Endothelial cell of umbilical vein (primary cell): Measurements from ENCODE around the gene WNT6. TPM values are rescaled to one million over a fixed set of nuclear protein-coding genes. Genes with fewer than 3 reads are reported as not detected.

Experiments
- BruUV-seq: library from RNA; stranded (reverse); fragments of 400-500 nt; replicated peaks from 2 replicates; lab custom pipeline; 2021; lab: Mats Ljungman, UMichigan
- CTCF ChIA-PET: fragments of 300-600, 350-600 bp; sonication (Branson Sonifier 250); formaldehyde crosslinking; loops from one replicate; lab custom pipeline; 2021; ENCODE audit warnings: antibody characterized with exemption, inconsistent platforms; lab: Charles Lee
- POLR2A ChIA-PET: fragments of 300-600, 350-600 bp; sonication (Branson Sonifier 250); formaldehyde crosslinking; loops from one replicate; lab custom pipeline; 2021; ENCODE audit warnings: antibody characterized with exemption, inconsistent platforms; lab: Charles Lee
- DNase-seq: peaks from one replicate; pipeline ENCODE4 v3.0.0-alpha.2; 2011; ENCODE audit warnings: low read depth, low spot score
- FAIRE-seq: peaks from 2 replicates; lab custom pipeline; 2011; peaks lifted over from hg19 to GRCh38; lab: Jason Lieb, UNC
- H2AFZ ChIP-seq: 2 replicates; pipeline ENCODE4 v1.6.0; 2012; ENCODE audit warnings: low read depth, low read length, control low read depth, inconsistent platforms
- H3K27ac ChIP-seq: 2 replicates; pipeline ENCODE4 v1.5.1; 2011; ENCODE audit warnings: low read depth, mild to moderate bottlenecking, control low read depth, low read length, moderate library complexity; ENCODE audit not compliant: insufficient read depth
- H3K27me3 ChIP-seq, 2 experiments: 2 replicates each; pipeline versions ENCODE4 v1.6.0 to v1.6.1; 2011; ENCODE audit warnings: low read length in 2 of 2, mixed read lengths in 1 of 2; ENCODE audit not compliant: control insufficient read depth in 2 of 2, insufficient read depth in 2 of 2
- H3K36me3 ChIP-seq, 2 experiments: 2 replicates in 1 of 2; 3 replicates in 1 of 2; pipeline ENCODE4 v1.5.1; 2011; ENCODE audit warnings: low read length in 2 of 2, mild to moderate bottlenecking in 1 of 2, moderate library complexity in 1 of 2; ENCODE audit not compliant: control insufficient read depth in 2 of 2, insufficient read depth in 2 of 2; ENCODE audit errors: extremely low read depth in 1 of 2
- H3K4me1 ChIP-seq: 3 replicates; pipeline ENCODE4 v1.5.1; 2011; ENCODE audit warnings: mild to moderate bottlenecking, low read length; ENCODE audit not compliant: control insufficient read depth, insufficient read depth; ENCODE audit errors: extremely low read depth
- H3K4me2 ChIP-seq: 2 replicates; pipeline ENCODE4 v1.6.1; 2011; ENCODE audit warnings: low read length, control low read depth, mixed read lengths; ENCODE audit not compliant: insufficient read depth
- H3K4me3 ChIP-seq, 3 experiments: fragments of 200-600 bp in 1 of 3; sonication (generic), shearing (Covaris generic) in 1 of 3; replicated peaks in 1 of 3; 2 replicates each; pipeline ENCODE4 v1.5.1; 2011 to 2016; ENCODE audit warnings: control low read depth in 3 of 3, low read length in 3 of 3, mild to moderate bottlenecking in 2 of 3, inconsistent platforms in 1 of 3, low read depth in 1 of 3, moderate library complexity in 1 of 3; ENCODE audit not compliant: insufficient read depth in 1 of 3
- H3K79me2 ChIP-seq: 2 replicates; pipeline ENCODE4 v1.6.0; 2012; ENCODE audit warnings: low read length, inconsistent platforms; ENCODE audit not compliant: control insufficient read depth, insufficient read depth
- H3K9ac ChIP-seq: replicated peaks from 2 replicates; pipeline ENCODE3; 2011; ENCODE audit warnings: low read length, control low read depth; ENCODE audit not compliant: insufficient read depth; ENCODE audit errors: extremely low read depth
- H3K9me1 ChIP-seq: replicated peaks from 3 replicates; pipeline ENCODE4 v1.6.0; 2011; ENCODE audit warnings: mild to moderate bottlenecking, low read length; ENCODE audit not compliant: control insufficient read depth, insufficient read depth; ENCODE audit errors: extremely low read depth
- H3K9me3 ChIP-seq: replicated peaks from 2 replicates; pipeline ENCODE4 v1.5.1; 2012; ENCODE audit warnings: low read length, inconsistent platforms; ENCODE audit not compliant: control insufficient read depth, insufficient read depth
- H4K20me1 ChIP-seq: replicated peaks from 2 replicates; pipeline ENCODE3; 2011; ENCODE audit warnings: mild to moderate bottlenecking, low read length; ENCODE audit not compliant: control insufficient read depth, insufficient read depth; ENCODE audit errors: extremely low read depth
- EZH2 ChIP-seq: IDR thresholded peaks from 2 replicates; pipeline ENCODE4 v1.6.1; 2012; ENCODE audit warnings: borderline replicate concordance, low read depth, mild to moderate bottlenecking, moderate library complexity, low read length, inconsistent platforms; ENCODE audit not compliant: severe bottlenecking
- FOS ChIP-seq: IDR thresholded peaks from 2 replicates; pipeline ENCODE4 v1.6.1; 2011; ENCODE audit warnings: mild to moderate bottlenecking, low read length, moderate library complexity, borderline replicate concordance; ENCODE audit not compliant: insufficient read depth
- GATA2 ChIP-seq: IDR thresholded peaks from 2 replicates; pipeline ENCODE4 v1.7.0; 2011; ENCODE audit warnings: low read depth, mild to moderate bottlenecking, moderate library complexity, mixed read lengths, low read length; ENCODE audit not compliant: insufficient read length, insufficient read depth
- JUN ChIP-seq: IDR thresholded peaks from 2 replicates; pipeline ENCODE4 v1.6.1; 2011; ENCODE audit warnings: borderline replicate concordance, low read depth; ENCODE audit not compliant: insufficient read length, insufficient read depth
- MYC ChIP-seq: IDR thresholded peaks from one replicate; pipeline ENCODE4 v1.6.1; 2011; ENCODE audit warnings: mild to moderate bottlenecking, low read depth, low read length
- POLR2A ChIP-seq: IDR thresholded peaks from 2 replicates; pipeline ENCODE4 v1.6.1; 2012; ENCODE audit warnings: low read depth, mild to moderate bottlenecking, control low read depth, low read length
- POLR2AphosphoS5 ChIP-seq: IDR thresholded peaks from 2 replicates; pipeline ENCODE4 v1.6.1; 2012; ENCODE audit warnings: low read depth, mild to moderate bottlenecking, control low read depth, low read length, moderate library complexity; ENCODE audit not compliant: insufficient read depth
- dilution Hi-C: fragments of 300-500 bp; cut with MboI; formaldehyde crosslinking; loops from one replicate; pipeline ENCODE4 v1.15.0; 2019; ENCODE audit warnings: low sequenced_read_pairs; ENCODE audit not compliant: extremely low pct_ligation_motif_present
- intact Hi-C: fragments of 100-400 bp; cut with micrococcal nuclease; formaldehyde crosslinking; loops from one replicate; pipeline ENCODE4 v1.10.0; 2022
- polyA plus RNA-seq, 4 experiments: library from polyadenylated mRNA; depleted of rRNA in 3 of 4; stranded (reverse) in 3 of 4; unstranded in 1 of 4; fragments of >200 nt; gene quantifications; 2 replicates each; pipeline versions ENCODE4 v1.2.1 to v1.2.3, GENCODE V29; 2011 to 2012; ENCODE audit warnings: missing spikeins in 1 of 4
- total RNA-seq: library from RNA; stranded (reverse); gene quantifications from 2 replicates; pipeline ENCODE4 v1.2.3, GENCODE V29; 2021
- TF ChIP-seq, protein P1 (sequence below), 2 donors: IDR thresholded peaks; 1 replicate in 1 of 2; 2 replicates in 1 of 2; pipeline ENCODE4 v1.5.1; 2011; ENCODE audit warnings: low read length in 2 of 2, mild to moderate bottlenecking in 2 of 2, moderate library complexity in 2 of 2, control low read depth in 1 of 2, inconsistent platforms in 1 of 2, low read depth in 1 of 2; ENCODE audit not compliant: insufficient read depth in 1 of 2; ENCODE audit errors: extremely low read depth in 1 of 2
- TF ChIP-seq, protein P2 (sequence below): IDR thresholded peaks from 2 replicates; pipeline ENCODE4 v1.6.1; 2011; ENCODE audit not compliant: insufficient read depth, insufficient read length

Gene WNT6
- total and polyA plus RNA-seq, 2 donors (not counting 3 experiments of a cell fraction or from before 2014, with no cell fraction given) = not detected

DNA sequence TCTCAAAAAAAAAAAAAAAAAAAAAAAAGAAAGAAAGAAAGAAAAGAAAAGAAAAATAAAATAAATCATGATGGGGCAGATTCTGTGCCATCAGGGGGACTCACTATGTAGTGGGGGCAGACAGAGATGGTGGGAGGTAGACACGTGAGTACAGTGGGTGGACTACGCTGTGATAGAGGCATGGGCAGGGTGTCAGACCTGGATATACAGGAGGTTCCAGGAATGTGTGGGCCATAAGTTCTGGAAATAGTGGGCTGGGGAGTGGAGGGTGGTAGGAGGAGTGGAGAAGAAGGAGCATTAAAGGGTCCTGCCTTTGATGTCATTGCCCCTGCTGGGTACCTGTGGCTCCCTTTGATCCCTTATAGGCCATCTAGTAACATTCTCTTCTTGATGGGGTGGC lies 8.8 kb upstream of the WNT6 start:
- Histone ChIP-seq H3K4me2 (no peak overlapping the region), H3K9me1 (no peaks in the 10 kb centered on the region), H4K20me1 (no peaks in the 10 kb centered on the region), H3K27ac (no peak overlapping the region), H3K79me2 (no peaks in the 10 kb centered on the region), H2AFZ (no peak overlapping the region), H3K4me1 (no peaks in the 10 kb centered on the region), H3K9ac (no peak overlapping the region), H3K4me3 (no peak overlapping the region), H3K36me3 (no peaks in the 10 kb centered on the region), H3K27me3 (peaks cover 27 to 30% of the 10 kb centered on the region in 2 experiments), H3K9me3 (no peaks in the 10 kb centered on the region)
- TF ChIP-seq GATA2 (no peak), MYC (no peak), FOS (no peak), EZH2 (no peak), POLR2A (no peak), POLR2AphosphoS5 (no peak), JUN (no peak)
- TF ChIP-seq, protein P1, sequence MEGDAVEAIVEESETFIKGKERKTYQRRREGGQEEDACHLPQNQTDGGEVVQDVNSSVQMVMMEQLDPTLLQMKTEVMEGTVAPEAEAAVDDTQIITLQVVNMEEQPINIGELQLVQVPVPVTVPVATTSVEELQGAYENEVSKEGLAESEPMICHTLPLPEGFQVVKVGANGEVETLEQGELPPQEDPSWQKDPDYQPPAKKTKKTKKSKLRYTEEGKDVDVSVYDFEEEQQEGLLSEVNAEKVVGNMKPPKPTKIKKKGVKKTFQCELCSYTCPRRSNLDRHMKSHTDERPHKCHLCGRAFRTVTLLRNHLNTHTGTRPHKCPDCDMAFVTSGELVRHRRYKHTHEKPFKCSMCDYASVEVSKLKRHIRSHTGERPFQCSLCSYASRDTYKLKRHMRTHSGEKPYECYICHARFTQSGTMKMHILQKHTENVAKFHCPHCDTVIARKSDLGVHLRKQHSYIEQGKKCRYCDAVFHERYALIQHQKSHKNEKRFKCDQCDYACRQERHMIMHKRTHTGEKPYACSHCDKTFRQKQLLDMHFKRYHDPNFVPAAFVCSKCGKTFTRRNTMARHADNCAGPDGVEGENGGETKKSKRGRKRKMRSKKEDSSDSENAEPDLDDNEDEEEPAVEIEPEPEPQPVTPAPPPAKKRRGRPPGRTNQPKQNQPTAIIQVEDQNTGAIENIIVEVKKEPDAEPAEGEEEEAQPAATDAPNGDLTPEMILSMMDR (IDR thresholded peaks at IDR 0.05; ENCODE audit: extremely low read depth in 1 of 2, insufficient read depth in 1 of 2, low read depth in 1 of 2, low read length in 2 of 2) = no peak
- TF ChIP-seq, protein P2, sequence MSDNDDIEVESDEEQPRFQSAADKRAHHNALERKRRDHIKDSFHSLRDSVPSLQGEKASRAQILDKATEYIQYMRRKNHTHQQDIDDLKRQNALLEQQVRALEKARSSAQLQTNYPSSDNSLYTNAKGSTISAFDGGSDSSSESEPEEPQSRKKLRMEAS = no peak
- POLR2A ChIA-PET = no interaction called here
- intact Hi-C loops = loop anchor here (5.0 kb wide), 2 partner anchors 132 to 307 kb away; no protein-coding TSS in a partner anchor
- FAIRE-seq = no peak
- no peak for DNase-seq
- BruUV-seq = no TSS peak
- CTCF ChIA-PET = interaction anchor here (0.7 to 4.6 kb wide), 12 partner anchors 24 to 223 kb away, joined by 3 to 99 read pairs (median 4); partner anchors contain the start of genes BCS1L and ZNF142
- dilution Hi-C loops = no loop called here
